Fibroblast of peridontal ligament (primary cell): ENCODE data around the gene PER1.

Experiments
- DNase-seq: peaks from one replicate; pipeline ENCODE4 v3.0.0-alpha.2; 2010; ENCODE audit errors: extremely low read depth

Gene PER1

DNA sequence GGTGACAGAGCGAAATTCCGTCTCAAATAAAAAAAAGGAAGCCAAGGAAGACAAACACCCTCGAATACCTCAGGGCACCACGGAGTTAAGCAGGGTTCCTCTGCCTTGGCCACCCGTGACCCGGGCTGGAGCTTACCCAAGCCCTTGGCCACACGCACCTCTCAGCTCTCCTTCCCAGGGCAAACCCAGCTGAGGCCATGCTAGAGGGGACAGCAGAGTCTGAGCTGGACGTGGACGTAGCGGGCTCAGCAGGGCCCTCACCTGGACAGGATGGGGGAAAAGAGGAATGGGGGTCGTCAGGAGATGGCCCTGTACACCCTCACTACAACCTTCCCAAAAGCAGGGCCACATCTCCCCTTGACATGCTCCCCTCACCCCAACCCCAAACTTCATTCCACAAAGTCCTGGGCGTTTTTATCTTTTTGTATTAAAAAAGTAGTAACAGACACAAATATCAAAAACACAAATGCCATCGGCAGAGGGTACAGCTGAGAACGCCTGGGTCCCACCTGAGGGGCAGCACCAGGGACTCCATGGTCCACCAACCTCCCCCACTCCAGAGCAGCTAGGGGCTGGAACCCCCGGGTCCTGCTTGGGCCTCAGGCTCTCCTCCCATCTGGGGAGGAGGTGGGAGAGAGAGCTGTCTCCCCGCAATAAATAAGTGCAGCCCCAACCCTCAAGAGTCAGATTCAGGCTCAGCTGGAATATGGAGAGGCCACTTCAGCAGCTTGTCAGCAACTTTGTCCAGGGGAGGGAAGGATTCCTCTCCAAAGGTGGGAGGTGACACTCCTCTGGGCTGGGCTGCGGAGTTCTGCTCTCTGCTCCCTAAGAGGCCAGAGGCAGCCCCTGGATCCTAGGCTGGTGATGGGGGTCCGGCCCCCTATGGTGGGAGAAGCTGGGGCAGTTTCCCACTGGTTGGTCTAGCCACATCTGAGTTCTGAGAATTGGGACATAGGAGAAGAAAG lies 11.9 kb downstream of the PER1 start:
- DNase-seq, result no peak

DNA sequence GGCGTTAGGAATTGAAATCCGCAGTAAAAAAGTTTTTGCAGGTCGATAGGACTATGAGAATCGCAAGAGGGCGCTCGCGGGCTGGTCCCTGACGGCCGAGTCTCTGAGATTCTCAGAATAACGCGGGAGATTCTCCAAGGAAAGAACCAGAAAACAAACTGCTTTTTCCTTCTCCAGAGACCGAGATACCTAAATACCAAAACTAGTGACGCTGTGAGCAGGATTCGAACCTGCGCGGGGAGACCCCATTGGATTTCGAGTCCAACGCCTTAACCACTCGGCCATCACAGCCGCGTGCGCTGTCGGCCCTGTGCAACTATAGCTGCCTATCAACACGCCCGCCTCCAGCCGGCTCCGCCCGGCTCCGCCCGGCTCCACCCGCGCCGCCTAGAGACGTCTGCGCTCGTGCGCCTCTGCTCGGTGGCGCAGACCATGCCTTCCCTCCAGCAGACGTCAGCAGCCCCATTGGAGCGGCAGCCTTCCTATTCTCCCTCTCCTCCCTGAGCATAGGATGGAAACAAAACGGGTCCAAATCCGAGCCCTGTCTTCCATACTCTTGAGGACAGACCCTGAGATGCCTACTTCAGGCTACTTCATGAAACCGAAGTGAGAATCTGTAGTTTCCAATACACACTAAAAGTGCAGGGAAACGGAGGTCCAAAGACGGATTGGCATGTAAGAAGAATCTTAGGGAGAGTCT lies 13.4 kb downstream of the PER1 start:
- peak; percentile 99 for DNase-seq

DNA sequence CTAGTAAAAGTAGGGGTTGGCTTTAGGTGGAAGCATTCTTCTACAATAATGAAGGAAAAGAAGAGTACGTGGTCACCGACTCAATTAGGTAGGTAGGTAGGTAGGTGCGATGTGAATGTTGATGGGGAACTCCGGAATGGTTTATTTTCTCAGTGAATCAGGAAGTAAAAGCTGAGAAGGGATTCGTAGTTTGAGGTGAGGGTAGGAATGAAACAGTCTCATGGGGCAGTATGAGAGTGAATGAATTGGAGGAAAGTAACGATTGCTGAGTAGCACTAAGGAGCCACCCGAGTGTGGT lies 13.9 kb downstream of the PER1 start:
- DNase-seq, result no peak

DNA sequence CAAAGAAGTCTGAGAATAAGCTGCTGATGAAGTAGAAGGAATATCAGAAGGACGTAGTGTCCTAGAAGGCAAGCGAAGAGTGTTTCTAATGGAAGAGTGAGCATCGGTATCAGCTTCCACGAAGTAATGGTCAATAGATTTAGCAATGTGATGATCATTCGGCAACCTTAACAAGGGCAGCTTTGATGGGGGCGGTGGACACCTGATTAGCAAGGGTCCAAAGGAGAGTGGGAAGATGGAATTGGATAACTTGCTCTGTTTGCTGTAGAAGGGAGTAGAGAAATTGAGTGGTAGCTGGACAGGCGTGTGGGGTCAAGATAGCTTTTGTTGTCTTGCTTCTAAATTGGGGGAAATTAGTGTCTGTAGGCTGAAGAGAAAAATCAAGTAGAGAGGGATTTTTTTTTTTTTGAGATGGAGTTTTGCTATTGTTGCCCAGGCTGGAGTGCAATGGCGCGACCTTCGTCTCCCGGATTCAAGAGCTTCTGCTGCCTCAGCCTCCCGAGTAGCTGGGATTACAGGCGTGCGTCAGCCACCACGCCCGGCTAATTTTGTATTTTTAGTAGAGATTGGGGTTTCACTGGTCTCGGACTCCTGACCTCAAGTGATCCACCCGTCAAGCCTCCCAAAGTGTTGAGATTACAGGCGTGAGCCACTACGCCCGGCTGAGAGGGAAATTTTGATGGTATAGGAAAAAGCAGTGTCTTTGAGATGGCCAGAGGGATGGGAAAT lies 14.4 kb downstream of the PER1 start:
- DNase-seq, result no peak

DNA sequence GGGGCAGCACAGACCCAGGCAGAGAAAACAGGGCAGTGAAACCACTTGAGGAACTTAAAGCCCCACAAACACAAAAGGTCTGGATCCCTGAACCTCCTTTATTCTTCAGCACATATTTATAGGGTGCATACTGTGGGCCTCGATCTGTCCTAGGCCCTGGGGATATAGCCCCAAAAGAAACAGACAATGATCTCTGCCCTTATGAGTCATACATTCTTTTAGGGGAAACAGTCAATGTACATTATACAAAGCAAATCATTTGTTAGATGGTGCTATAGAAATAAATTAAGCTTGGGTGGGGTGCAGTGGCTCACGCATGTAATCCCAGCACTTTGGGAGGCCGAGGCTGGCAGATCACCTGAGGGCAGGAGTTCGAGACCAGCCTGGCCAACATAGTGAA lies 18.3 kb downstream of the PER1 start:
- no peak for DNase-seq

DNA sequence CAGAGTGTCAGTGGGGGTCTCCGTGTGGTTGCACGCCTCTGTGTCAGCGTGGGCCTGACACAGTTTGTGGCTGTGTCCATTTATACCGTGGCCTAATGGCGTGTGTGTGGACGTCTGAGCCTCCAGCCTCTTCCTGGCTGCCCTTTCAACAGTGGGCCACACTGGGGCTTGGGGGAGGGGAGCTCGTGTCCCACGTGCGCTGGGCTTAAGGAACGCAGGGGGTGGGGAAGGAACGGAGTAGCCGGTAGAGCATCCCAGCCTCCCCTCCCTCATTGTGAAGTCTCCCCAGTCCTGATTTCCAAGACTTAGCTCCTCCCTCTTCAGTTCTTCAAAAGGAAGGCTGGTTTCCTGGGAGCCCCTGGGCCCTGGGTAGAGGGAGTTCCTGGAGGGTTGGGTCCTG lies 18.8 kb downstream of the PER1 start:
- no peak for DNase-seq

DNA sequence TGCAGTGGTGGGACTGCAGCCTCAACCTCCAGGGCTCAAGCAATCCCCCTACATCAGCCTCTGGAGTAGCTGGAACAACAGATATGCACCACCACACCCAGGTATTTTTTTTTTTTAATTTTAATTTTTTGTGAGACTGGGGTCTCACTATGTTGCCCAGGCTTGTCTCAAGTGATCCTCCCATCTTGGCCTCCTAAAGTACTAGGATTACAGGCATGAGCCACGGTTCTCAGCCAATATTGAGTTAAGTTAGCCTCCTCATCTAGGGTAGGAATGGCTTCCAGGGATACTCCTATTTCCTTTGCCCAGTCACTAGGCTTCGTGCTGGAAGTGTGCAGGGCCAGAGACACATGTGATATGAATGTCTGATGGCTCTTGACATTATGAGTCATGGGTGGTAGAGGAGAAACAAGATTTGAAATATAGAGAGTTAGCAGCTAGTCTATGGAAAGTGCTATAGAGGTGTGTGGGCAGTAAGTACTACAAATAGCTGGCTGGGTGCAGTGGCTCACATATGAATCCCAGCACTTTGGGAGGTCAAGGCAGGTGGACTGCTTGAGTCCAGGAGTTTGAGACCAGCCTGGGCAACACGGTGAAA lies 20.3 kb downstream of the PER1 start:
- no peak for DNase-seq

DNA sequence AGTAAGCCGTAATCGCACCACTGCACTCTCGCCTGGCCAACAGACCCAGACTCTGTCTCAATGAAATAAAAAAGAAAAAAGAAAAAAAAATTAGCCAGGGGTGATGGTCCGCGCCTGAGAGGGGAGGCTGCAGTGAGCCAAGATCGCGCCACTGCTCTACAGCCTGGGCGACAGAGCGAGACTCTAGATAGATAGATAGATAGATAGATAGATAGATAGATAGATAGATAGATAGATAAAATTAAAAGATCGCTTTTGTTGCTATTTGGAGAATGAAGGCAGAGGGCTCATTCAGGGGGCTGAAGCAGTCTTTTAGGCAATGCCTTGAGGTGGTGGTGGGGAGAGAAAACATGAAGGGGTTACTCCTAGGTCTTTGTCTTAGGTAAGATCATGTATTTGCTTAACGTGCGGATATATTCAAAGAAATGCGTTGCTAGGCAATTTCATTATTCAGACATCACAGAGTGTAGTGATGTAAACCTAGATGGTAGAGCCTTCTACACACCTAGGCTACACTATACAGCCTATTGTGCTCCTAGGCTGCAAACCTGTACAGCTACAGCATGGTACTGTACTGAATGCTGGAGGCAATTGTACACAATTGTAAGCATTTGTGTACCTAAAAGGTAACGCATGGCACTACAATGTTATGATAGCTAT lies 23.9 kb downstream of the PER1 start:
- DNase-seq, result no peak

DNA sequence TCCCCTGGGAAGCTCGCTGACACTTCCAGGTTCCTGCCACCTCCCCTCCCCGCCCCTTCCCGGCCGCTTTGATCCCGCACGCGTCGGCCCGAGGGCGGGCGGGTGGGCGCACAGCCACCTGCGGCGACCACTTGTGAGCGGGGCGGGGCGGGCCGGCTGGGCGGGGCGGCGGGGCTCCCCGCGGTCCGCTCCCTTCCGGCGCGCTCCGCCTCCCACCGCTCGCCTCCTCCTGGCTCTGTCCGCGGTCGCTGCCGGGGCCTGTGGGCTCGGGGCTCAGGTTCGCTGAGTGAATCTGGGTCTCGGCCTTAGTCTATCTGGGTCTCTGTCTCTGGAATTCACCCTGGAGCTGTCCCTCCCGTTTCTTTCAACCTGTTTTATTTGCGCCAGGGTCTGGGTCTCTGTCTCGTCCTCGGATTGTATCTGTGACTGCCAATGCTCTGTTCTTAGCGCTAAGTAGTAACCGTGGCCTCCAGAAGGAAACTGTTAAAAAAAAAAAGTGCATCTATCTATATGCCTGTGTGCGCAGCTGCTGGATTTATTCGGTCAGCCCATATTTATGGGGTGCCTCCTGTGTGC lies 25.6 kb downstream of the PER1 start:
- DNase-seq, result peak; percentile 45

DNA sequence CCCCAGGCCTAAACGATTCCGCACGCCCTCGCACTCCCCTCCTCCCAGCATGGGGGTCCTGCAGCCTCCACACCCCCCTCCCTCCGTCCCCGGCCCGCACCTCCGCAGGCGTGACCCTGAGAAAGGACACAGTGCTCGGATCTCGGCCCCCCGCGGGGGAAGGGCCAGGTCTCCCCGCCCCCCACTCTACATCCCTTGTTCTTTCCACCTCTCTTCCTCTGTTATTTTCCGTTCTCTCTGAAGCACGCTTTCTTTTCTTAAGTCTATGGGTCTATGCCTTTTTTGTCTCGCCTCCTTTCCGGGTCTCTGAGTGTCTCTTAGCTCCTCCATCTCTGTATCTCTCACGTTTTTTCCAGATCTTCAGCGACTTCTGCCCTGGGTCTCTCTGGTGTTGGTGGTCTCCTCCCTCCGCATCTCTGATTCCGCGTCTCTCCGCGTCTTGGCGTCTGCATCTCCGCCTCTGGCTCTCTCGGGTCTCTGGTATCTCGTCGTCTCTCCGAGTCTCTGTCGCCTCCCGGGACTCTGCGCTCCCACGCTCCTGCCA lies 26.2 kb downstream of the PER1 start:
- DNase-seq, result no peak

DNA sequence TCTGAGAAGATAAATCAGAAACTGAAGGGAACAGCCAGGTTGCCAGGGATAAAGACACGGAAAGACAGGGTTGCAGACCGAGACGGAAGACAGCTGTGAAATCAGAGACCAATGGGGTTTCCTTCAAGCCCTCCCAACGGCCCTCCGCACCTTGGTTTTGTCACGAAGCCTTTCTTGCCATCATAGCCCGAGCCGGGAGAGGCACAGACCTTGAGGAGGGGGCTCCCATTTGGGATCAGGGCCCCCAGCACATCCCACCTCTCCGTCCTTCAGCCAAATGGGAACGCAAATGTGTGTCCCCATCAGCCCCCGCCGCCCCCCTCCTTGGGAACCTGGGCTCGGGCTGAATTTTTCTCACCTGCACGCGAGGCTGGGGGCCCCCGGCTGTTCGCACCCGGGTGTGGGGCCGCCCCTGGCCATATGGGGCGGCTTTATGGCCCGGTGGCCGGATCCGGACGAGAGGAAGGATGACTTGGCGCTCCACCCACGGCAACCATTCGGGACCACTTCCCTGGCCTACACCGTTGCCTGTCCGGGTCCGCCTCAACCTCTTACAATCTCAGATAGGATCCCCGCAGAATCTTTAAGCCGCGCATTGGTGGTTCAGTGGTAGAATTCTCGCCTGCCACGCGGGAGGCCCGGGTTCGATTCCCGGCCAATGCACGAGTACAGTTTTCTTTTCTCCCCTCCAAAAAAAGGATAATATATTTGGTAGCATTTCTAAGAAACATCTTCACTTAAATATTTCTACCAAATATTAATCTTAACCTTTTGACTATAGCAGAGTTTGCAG lies 26.9 kb downstream of the PER1 start:
- DNase-seq, result peak; percentile 70

DNA sequence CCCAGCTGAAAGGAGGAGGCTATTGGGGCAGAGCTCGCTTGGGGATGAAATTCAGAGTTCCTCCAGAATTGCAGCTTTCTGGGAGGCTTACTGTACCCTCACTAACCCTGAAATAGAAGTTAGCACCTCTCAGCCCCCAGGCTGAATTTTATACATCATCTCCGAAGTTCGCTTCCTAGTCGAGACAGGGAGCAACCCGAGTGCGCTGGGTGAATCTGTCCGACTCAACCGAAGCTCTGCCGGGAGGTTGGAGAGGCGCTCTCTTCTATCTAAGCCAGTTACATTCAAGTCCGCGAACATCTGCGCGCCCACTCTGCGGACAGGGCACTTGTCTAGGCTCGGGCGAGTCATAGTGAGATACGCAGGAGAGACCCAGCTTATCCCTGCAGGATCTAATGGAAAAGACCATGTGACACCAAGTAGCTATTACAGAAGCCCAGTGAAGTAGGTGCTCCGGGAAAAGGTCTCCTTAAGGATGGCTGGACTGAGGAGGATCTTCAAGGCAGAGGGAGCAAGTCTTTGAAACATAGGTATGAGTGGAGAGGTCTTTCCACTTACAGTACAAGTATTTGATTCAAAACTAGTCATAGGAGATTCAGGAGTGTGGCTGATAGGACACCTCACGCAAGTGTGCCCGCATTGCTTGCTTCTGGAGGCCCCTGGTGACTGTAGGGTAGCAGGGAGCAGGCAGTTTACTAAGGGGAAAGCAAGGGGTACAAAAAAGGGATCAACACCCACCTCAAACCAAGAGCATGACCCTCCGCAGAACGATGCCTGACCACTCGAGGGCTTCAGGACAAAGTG lies 27.7 kb downstream of the PER1 start:
- DNase-seq, result peak; percentile 33

DNA sequence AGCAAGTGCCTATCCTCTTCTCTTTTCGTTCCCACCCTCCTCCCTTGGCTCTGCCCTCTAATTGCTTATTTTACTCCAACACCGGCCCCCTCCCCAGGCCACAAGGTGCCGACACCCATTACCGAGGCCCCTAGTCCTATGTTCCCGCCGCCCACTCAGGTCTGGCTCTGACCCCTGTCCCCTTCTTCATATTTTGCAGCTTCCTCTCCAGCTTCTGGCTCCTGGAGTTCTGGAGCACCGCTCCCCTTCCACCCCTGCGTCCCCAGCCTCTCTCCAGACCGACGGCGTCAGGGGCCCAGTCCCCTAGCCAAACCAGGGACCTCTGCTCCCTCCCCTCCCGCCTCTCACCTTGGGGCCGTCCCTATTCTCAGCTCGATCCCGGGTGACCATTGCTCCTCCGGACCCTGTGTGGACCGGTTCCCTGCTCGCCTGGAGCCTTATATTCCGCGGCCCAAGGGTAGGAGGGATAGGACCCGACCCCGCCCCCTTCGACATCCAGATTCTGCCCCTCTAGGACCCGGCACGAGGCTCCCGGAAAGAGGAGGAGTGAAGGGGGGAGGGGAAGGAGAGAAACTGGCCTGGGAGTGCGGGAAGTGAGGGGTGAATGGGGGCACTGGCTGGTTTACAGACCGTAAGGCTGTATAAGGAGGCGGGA lies 28.4 kb downstream of the PER1 start, which contains the start of gene HES7:
TSS of gene HES7 (minus strand) at position 412 of the 655 bp plus-strand sequence. CDS start at position 390, 22 bp downstream.
- no peak for DNase-seq

DNA sequence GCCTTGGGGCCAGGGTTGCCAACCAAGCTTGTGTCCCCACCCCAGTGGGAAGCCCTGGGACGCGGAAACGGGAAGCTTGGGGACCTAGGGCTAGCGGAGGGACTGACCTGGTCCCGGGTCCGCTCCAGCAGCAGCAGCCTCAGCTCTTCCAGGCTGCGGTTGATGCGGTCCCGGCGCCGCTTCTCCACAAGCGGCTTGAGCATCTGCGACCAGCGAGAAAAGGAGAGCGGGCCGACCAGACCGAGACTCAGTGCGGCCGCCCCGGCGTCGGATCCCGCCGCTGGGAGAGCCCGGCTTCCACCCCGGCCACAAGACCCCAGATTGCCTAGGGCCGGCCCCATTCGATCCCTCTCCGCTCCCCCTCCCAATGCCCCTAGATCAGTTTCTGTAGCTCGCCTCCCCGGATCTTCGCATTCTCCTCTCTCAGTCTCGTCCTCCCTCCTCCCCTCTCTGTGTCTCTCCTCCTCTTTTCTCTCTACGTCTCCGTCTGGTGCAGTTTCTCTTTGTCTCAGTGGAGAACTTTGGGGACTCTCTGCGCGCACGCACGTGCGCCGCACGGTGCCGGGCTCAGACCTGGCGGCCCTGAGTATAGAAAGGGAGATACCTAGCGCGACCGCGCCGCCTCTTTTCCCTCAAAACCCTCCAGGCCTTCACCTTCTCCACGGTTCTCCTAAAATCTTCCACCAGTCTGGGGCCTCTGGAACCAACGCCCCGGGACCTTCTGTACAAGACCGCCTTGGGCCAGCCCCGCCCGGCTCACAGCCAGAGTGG lies 29.1 kb downstream of the PER1 start:
- no peak for DNase-seq

DNA sequence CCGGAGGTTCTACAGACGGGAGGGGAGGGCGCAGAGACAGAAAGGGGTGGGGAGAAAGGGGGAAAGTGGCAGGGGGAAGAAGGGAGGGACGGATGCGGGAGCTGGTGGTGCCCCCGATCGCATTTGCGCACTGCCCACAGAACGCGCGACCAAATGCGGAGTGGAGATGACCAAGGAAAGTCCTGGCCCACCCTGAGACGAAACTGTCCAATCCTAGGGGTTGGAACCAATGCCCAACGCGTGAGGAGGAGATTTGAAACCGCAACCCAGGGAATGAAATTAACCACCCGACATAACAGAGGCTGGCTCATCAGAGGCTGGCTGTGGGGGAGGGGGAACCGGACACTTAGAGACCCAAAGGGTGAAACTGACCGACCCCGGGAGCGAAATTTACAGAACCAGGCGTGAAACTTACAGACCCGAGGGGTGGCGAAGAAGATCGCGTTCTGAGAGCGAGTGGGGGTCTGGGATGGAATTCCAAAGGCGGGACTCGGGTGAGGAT lies 29.7 kb downstream of the PER1 start:
- DNase-seq, result peak; percentile 45

DNA sequence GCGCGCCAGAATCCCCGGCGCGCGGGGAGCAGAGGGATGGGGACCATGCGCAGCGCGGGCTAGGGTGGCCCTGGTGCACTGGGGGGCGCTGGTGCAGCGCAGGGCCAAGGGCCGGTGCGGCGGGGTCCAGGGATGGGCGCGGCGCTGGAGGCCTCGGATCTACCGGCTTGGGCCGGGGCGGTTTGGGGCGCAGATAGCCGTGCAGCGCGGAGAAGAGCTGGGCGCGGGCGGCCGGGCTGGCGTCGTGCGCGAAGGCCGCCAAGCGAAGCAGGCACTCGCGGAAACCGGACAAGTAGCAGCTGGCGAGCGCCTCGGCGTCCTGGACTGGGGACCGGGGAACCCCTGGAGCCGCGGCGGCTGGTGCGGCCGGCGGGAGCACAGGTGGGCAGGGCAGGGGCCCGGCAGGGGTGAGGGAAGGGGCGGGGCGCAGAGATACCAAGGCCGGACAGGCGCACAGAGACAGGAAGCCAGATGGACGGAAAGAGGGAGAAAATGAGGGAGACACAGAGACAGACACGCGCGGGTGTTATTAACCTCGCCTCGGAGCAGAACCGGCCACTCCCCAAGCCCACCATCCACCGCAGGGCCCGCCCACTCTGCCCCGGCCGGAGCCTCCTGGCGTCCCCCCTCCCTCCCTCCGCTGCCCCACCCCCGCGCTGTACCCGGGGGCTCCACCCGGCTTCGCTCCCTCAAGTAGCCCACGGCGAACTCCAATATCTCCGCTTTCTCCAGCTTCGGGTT lies 30.4 kb downstream of the PER1 start:
- peak; percentile 42 for DNase-seq

DNA sequence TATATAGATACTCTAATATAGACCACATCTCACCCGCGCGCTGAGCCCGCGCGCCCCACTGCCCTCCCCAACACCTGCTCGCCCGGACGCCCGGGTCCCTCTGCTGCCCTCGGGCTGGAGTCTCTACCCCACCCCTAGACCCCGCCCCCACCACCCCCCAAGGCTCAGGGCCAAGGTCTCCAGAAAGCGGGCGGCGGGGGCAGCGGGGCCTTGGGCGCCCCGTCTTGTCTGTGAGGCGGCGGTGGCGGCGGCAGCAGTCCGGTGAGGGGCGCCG lies 30.9 kb downstream of the PER1 start:
- DNase-seq, result no peak
